Upper lobe of right lung (tissue), 1 donor: ENCODE results near the gene NELFB. TPM values are rescaled to one million over a fixed set of nuclear protein-coding genes. Genes with fewer than 3 reads are reported as not detected.

ENCODE experiments used
- ATAC-seq: fragments of 200-7000 bp; cut with Tn5 transposase; one replicate; pipeline ENCODE4 v1.9.1; 2020; ENCODE audit warnings: mild to moderate bottlenecking, moderate library complexity
- DNase-seq: peaks from one replicate; pipeline ENCODE4 v3.0.0-alpha.2; 2020
- H3K27ac ChIP-seq: fragments of 200-600 bp; one replicate; pipeline ENCODE4 v1.8.0; 2022
- H3K27me3 ChIP-seq: fragments of 200-600 bp; one replicate; pipeline ENCODE4 v1.8.0; 2022; ENCODE audit warnings: mild to moderate bottlenecking
- H3K36me3 ChIP-seq: fragments of 200-600 bp; one replicate; pipeline ENCODE4 v1.8.0; 2022
- H3K4me1 ChIP-seq: fragments of 200-600 bp; one replicate; pipeline ENCODE4 v1.8.0; 2022
- H3K4me3 ChIP-seq: fragments of 200-600 bp; one replicate; pipeline ENCODE4 v1.8.0; 2022; ENCODE audit warnings: mild to moderate bottlenecking
- H3K9me3 ChIP-seq: fragments of 200-600 bp; one replicate; pipeline ENCODE4 v1.8.0; 2022
- CTCF ChIP-seq: fragments of 200-600 bp; IDR thresholded peaks from one replicate; pipeline ENCODE4 v1.8.0; 2022; ENCODE audit warnings: antibody characterized with exemption
- intact Hi-C: fragments of 100-400 bp; cut with DNase I; formaldehyde crosslinking; loops from one replicate; pipeline ENCODE4 v1.11.0; 2022
- total RNA-seq: library from RNA; stranded (reverse); fragmentation: NEBNext Ultra II Directional; extraction: Animal tissue kit (Norgen Biotek cat#: 25700); gene quantifications from one replicate; pipeline ENCODE4 v1.2.1, GENCODE V29; 2021
- donor health status: DM: no; HTN: yes; CAD: no; lungs with severe emphysema.

Gene NELFB
- total RNA-seq, 1 donor from 2014 or later, result 47.2 TPM

- Histone ChIP-seq H3K27me3 (peaks cover 19% of the 10 kb centered on the region), H3K9me3 (no peaks in the 10 kb centered on the region), H3K4me3 (peak within 1 kb of the TSS; percentile 55), H3K36me3 (no peaks in the 10 kb centered on the region), H3K4me1 (peaks cover 56% of the 10 kb centered on the region), H3K27ac (peak within 1 kb of the TSS; percentile 60)
- ATAC-seq, result peak; percentile 75
- TF ChIP-seq CTCF, result no peak
- intact Hi-C loops, result no loop called here
- peak; percentile 94 for DNase-seq
Measured at GRCh38 chr9:137302118-137302448, 47.0 kb downstream of the NELFB start, which contains the start of gene NRARP. TSS of gene NRARP (minus strand) at chr9:137302271. CDS start at chr9:137301928, 343 bp downstream.

DNA sequence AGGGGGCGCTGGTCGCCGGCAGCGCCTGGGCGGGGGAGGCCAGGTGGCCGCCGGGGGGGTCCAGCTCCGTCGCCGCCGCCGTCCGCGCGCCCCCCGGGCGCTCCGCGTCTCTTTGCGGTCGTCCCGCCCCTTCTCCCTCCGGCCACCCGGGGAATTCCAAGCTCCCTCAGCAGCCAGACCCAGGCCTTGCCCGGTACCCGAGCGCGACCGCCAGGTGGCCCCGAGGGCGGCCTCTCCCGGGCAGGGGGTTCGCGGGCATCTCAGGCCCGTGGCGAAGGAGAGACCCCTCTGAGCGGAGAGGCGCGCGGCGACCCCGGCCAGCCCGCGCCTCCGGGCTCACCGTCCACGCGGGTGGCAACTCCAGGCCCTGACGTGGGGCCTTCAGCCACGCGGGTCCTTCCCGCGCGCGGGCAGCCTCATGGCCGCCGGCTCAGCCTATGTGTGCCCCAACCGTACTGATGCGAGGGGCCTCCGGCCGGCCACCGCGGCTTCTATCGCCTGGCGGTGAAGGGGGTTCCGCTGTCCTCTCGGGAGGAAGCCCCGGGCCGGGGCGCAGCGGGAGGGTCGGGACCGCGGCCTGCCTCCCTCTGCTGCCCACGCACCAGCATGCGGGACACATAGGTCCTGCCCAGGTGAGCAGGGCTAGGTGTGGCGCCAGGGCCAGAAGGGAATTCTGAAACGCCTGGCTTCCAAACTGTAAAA lies 47.5 kb downstream of the NELFB start:
- Histone ChIP-seq H3K4me3 (peak overlapping the region; percentile 49), H3K36me3 (no peaks in the 10 kb centered on the region), H3K27ac (peak overlapping the region; percentile 51), H3K4me1 (peaks cover 61% of the 10 kb centered on the region), H3K27me3 (peaks cover 14% of the 10 kb centered on the region), H3K9me3 (no peaks in the 10 kb centered on the region)
- ATAC-seq (peak; percentile 46), DNase-seq (no peak)
- TF ChIP-seq CTCF, result peak; percentile 55
- intact Hi-C loops, result no loop called here

GRCh38 chr9:137303151-137303892 lies 48.2 kb downstream of the NELFB start:
- intact Hi-C loops, result no loop called here
- Histone ChIP-seq H3K36me3 (no peaks in the 10 kb centered on the region), H3K27ac (peak overlapping the region; percentile 51), H3K4me3 (peak overlapping the region; percentile 49), H3K9me3 (no peaks in the 10 kb centered on the region), H3K4me1 (peaks cover 61% of the 10 kb centered on the region), H3K27me3 (peaks cover 14% of the 10 kb centered on the region)
- ATAC-seq (no peak), DNase-seq (peak; percentile 66)
- TF ChIP-seq CTCF, result no peak

DNA sequence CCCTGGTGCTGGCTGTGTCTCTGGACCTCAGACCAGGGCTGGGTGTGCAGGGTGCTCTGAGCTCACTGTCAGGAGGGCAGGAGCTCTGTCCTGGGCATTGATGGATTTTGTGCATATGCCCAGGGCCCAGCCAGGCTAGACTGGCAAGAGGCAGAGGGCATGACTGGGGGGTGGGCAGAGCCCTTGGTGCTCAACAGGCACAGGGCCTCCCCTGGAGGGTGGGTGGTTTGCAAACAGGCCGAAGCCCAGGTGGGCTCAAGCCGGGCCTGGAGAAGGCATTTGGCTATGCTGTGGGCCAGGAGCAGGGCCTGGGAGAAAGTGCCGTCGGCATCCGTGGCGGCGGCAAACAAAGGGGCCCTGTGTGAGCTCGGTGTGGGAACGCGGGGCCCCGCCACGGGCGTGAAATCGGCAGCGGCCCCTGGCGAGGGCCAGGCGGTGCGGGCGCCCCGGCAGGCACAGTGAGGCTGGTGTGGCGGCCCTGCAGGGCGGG lies 48.8 kb downstream of the NELFB start:
- DNase-seq (peak; percentile 64), ATAC-seq (no peak)
- Histone ChIP-seq H3K36me3 (no peaks in the 10 kb centered on the region), H3K9me3 (no peaks in the 10 kb centered on the region), H3K4me1 (peaks cover 61% of the 10 kb centered on the region), H3K4me3 (no peak overlapping the region), H3K27me3 (peaks cover 14% of the 10 kb centered on the region), H3K27ac (peak overlapping the region; percentile 51)
- intact Hi-C loops, result no loop called here
- no peak for TF ChIP-seq CTCF

DNA sequence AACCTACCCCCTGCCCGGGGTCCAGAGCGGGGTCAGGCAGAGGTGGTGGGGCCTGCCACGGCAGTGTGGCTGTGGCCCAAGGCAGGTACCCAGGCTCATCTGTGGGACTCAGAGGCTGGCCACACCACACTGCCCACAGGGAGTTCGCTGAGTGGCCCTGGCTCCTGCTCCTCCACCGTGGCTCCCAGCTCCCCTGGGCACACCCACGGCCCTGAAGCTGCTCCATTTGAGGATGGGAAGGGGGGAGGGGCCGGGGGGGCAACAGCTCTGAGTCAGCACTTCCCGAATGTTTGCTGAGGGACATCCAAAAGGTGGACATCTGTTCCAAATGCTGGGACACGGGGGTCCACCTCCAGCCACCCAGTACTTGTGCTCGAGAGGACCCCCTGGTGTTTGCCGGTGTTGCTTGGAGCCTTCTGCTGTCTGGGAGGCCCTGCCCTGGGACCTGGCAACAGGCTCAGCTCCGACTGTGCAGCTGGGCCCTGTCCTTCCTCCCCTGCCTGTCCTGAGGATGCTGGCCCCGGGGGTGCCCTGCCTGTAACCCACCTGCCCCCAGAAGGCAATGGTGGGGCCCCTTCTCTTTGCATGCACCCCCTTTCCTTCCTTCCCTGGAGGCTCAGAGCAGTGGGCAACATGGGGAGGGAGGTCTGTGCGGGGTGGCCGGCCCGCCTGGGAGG lies 49.4 kb downstream of the NELFB start:
- H3K9me3 ChIP-seq, result no peaks in the 10 kb centered on the region
- H3K36me3 ChIP-seq, result no peaks in the 10 kb centered on the region
- ATAC-seq (no peak), DNase-seq (peak; percentile 65)
- TF ChIP-seq CTCF, result peak; percentile 10
- peak overlapping the region; percentile 59 for H3K27ac ChIP-seq
- peak overlapping the region; percentile 27 for H3K4me3 ChIP-seq
- intact Hi-C loops, result no loop called here
- H3K27me3 ChIP-seq, result peaks cover 10% of the 10 kb centered on the region
- H3K4me1 ChIP-seq, result peaks cover 61% of the 10 kb centered on the region
